Left cardiac atrium (tissue), 4 donors: ENCODE data around the gene LACTB. TPM values are rescaled to one million over a fixed set of nuclear protein-coding genes. Genes with fewer than 3 reads are reported as not detected.

ENCODE experiments used
- ATAC-seq, 2 donors: fragments of 200-7000 bp; cut with Tn5 transposase; one replicate each; pipeline ENCODE4 v1.9.1; 2020; ENCODE audit warnings: mild to moderate bottlenecking in 2 of 2, moderate library complexity in 2 of 2
- DNase-seq: peaks from one replicate; pipeline ENCODE4 v3.0.0-alpha.2; 2020
- intact Hi-C, 2 donors: fragments of 100-400 bp; cut with DNase I; formaldehyde crosslinking; loops; one replicate each; pipeline versions ENCODE4 v1.14.1 to v1.15.1; 2022 to 2023
- total RNA-seq, 2 donors: library from RNA; stranded (reverse); fragmentation: NEBNext Ultra II Directional; extraction: Animal tissue kit (Norgen Biotek cat#: 25700); gene quantifications; one replicate each; pipeline ENCODE4 v1.2.1, GENCODE V29; 2021
- donor health status: DM: no; HTN: yes; CAD: no.
- donor health status: DM: no; HTN: yes; CAD: no; lungs with severe emphysema.
- donor health status: DM: yes; HTN: yes; CAD: no.
- donor health status: Dilated cardiomyopathy.

LACTB gene
- total RNA-seq, 2 donors from 2014 or later: 18.2 to 20.3 TPM

DNA sequence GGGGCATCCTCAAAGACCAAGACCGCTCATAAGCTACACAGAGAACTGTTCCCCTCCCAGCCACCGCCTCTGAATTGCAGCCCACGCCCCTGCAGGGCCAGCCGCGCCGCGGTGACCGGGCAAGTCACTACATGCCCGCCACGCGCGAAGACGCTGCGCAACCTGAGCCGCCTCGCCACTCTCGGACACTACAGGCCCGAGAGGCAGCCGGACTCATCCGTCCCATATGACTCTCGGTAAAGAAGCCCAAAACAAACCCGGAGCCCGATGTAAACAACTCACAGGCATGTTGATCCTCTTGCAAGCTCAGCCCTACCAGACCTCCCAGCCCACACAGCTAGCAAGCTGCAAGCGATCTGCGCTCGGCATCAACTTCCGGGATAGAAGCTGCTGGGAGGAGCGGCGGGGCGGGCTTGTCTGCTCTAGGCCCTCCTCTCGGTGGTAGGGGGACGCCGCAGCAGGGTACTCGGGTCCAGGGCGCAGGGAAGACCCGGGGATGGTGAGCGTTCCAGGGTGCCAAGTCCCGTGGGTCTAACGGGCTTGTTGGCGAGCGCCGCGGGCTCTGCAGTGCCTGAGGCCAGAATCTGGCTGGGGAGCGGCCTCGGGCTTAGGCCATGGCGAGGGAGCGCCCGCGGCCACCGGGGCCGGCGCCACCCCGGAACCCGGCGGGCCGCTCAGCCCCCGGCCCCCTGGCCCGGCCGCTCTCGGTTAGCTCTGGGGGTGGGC lies 35.6 kb downstream of the LACTB start, which contains the start of gene RPS27L:
Gene RPS27L (minus strand): TSS at position 360 of the 726 bp plus-strand sequence. CDS start 72 bp downstream, at position 288.
- DNase-seq (peak; percentile 94), ATAC-seq (peak; percentile 97 to 99)
- intact Hi-C loops: loop anchor here in 1 of 2 donors (5.0 kb wide), 1 partner anchor 120 kb away; the partner anchor contains the start of gene APH1B

DNA sequence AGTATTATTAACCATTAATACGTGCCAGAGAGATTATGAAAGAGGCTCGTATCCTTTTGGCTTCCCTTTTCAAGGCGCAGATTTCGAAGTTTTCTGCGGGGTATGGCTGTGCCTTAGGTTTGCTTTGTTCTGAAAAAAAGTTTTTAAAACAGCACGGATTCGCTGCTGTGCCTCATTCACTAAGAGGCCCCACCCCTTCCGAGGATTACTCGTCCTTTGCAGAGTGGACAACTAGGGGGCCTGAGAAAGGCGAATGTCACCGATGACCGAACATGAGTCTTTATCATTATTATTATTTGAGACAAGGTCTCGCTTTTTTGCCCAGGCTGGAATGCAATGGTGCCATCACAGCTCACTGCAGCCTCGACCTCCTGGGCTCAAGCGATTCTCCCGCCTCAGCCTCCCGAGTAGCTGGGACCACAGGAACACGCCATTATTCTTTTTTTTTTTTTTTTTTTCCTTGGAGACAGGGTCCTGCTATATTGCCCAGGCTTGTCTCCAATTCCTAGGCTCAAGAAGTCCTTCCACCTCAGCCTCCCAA lies 36.3 kb downstream of the LACTB start:
- DNase-seq: peak; percentile 60
- intact Hi-C loops: loop anchor here in 1 of 2 donors (5.0 kb wide), 1 partner anchor 119 kb away; the partner anchor contains the start of gene APH1B
- ATAC-seq: peak; percentile 72 to 78

DNA sequence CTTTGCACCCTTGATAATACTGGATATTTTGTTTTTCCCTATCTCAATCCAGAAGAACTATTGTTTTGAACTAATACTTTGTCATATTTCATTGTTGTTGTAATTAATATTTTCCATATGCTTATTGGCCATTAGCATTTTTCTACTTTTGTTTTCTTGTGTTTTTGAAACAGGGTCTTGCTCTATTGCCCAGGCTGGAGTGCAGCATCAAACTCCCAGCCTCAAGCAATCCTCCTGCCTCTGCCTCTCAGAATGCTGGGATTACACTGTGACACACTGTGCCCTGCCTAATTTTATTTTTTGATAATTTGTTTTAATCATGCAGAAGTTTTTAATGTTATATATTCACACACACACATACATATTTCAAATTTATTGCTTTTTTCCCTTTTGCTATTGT lies 39.0 kb downstream of the LACTB start:
- ATAC-seq (no peak), DNase-seq (no peak)
- intact Hi-C loops: no loop called here

DNA sequence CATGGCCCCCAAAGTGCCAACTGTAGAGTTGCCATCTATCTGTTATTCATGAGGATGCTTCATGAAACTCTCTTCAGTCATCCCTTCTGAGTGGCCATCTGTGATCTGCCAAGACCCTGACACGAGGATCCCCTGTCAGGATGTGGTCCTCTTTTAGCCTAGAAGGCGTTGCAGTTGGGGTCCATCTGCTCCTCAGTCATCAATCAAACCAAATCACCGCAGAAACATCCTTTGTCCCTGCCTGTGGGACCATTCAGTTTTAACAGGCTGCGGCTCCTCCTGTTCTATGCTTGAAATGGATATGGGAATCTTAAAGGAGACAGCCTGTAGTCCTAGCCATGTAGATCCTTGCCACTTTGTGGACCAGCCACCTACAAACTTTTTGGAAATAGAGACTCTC lies 41.6 kb downstream of the LACTB start:
- no peak for ATAC-seq
- intact Hi-C loops: no loop called here
- DNase-seq: no peak

DNA sequence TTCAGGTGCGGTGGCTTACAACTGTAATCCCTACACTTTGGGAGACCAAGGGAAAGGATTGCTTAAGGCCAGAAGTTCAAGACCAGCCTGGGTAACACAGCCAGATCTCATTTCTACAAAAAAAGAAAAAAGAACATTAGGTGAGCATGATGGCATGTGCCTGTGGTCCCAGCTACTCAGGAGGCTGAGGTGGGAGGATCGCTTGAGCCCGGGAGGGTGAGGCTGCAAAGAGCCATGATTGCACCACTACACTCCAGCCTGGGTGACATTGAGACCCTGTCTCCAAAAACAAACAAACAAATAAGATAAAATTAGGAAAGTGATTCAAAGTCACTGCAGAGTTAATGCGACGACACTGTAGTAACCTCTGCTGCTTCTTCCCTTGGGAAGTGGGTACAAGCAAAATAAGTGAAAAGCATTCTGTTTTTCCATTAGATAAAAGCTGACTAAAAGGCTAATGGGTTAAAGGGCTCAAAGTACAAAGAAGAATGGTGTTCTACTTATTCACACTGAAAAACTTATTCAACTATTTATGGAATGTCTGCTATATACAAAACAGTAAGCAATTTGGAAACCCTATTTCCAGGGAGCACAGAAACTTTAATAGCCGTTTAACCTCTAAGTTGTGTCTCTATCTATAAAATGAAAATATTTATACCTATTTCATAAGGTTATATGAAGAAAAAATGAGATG lies 43.7 kb downstream of the LACTB start:
- ATAC-seq (no peak), DNase-seq (no peak)
- intact Hi-C loops: no loop called here

DNA sequence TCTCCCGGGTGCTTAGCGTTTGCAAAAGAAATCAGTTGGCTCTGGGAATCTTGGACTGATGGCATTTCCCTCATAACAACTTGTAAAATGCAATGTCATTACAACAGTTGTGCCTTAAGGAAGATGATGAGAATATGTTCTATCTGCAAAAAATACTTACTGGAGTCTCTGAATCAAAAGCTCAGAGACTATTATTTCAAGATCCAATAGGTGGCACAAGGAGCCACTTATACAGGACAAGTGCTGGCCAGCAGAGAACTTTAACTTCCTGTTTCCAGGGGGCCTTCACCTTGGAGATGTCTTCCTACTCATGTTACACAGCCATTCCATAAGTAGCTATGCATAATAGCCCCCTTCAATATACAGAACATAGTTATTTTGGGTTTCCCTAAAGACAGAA lies 44.6 kb downstream of the LACTB start:
- intact Hi-C loops: no loop called here
- ATAC-seq (no peak), DNase-seq (no peak)

DNA sequence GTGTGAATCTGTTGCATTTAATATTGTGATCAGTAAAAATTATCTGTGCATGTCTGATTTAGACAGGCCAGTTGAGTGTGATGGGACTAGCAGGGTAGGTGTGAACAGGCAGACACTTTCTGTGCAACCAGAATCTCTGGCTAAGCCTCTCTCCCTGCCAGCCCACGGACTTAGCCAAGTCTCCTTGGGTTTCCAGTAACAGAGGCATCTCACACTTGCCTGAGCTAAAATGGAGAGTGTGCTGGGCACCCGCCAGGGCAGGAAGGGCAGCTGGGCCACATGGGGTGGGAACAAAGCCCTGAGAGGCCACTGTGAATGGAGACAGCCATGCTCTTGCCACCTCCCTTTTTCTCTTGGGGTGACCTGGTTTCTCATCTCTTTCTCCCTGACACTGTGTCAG lies 48.1 kb downstream of the LACTB start:
- intact Hi-C loops: no loop called here
- DNase-seq: peak; percentile 38
- ATAC-seq: peak; percentile 47 to 74

DNA sequence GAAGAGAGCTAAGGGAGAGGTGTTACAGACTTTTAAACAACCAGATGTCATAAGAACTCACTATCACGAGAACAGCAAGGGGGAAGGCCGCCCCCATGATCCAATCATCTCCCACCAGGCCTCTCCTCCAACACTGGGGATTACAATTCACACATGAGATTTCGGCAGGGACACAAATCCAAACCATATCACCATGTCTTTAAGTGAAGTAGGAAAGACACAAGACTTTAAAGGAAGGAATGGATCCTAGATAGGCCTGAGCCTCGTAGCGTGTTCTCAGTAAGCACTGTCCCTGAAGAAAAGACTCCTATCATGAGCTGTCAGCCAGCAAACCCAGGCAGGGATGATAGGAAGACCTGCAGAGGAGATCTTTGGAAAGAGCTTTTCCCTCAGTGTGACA lies 50.7 kb downstream of the LACTB start:
- no peak for ATAC-seq
- DNase-seq: no peak
- intact Hi-C loops: no loop called here

DNA sequence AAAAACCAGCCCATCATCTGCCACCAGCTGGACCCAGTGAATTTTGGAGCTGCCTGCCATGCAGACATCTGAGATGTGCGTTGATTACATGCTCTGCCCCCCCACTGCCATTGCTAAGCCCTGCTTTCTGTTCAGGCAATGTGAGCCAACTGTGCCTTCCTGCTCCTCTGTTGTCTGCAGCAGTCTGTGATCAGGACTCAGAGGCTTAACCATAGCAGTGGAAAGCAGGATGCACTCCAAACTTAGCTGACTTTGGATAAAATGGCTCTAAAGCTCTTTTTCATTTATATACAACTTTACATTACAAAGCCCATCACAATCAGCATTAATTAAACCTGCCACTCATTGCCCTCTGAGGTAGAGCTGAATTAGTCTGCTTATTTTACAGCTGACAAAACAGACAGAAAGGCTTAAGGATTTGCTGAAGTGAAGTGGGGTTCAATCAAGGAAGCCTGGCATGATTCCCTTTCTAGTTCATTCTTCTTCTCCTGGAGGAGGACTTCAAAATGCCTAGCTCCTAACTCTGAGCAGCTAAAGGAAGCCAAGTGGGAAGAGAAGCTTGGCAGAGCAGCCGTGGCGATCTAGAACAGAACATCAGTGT lies 51.3 kb downstream of the LACTB start:
- DNase-seq (no peak), ATAC-seq (no peak)
- intact Hi-C loops: no loop called here

DNA sequence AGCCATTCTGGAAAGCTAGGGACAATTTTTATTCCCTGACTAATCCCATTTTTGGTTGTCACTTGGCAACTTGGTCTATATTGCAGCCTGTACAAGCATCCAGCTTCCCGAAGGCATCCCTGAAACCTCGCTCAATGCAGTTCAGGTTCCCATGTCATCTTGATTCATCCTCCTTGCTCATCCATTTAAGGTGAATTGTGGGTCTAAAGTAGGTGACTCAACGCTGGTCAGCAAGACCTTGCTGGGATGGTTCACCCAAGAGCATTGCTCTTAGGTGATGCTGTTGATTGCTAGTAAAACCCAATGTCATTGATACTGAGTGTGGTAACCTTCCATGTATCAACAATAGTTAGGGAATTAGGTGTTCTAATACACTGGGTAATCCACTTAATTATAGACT lies 54.6 kb downstream of the LACTB start:
- ATAC-seq: no peak
- no peak for DNase-seq
- intact Hi-C loops: no loop called here

DNA sequence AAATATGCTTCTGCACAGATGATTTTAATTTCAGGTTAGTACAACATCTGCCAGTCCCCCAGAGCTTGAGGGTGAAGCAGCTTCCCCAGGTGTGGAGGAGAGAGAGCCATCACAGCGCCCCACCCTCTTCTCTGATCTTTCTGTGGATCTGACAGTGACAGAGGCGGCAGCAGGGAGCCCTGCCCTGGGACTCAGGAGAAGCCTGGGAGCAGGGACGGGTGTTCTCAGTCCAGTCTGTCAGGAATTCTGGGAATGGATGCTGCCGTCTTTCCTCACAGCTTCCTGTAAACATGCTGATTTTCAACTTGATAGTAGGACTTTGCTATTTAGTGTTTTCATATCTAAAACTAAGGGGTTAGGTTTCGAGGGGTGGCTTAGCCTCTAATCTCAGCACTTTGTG lies 56.4 kb downstream of the LACTB start:
- ATAC-seq (no peak), DNase-seq (no peak)
- intact Hi-C loops: no loop called here

DNA sequence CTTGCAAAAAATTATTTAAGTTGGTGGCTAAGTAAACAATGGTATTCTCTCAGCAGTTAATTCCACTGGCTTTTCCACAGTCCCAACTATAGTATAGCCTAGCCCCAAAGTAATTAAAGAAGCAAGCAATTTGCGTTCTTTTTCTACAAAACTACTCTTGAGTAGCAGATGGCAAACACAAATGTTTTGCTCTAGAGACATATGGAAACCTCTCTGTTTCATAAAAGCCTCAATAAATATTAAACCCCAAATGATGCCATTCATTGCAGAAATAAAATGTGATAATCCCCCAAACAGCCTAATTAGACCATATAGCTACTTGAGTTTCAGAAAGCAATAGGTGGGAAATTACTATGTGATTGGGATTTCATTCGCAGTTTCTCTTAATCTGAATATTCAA lies 59.1 kb downstream of the LACTB start:
- no peak for DNase-seq
- intact Hi-C loops: no loop called here
- no peak for ATAC-seq

DNA sequence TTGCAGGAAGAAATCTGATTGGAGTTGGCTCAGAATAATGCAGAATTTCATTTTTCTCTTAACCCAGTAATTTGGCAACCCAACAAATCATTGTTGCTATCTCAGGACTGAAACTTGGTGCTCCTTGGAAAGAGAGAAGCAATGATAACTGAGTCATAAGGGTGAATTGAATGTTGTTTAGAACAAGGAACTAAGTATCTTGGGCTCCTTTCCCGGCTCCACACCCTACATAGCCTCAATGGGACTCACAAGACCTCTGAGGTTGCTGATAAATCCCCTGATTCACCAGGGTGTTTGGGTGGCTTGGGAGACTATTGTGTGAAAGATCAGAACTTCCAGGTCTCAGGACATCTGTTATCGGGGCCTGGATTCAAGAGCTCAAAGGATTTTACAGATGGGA lies 60.0 kb downstream of the LACTB start:
- ATAC-seq: no peak
- intact Hi-C loops: no loop called here

DNA sequence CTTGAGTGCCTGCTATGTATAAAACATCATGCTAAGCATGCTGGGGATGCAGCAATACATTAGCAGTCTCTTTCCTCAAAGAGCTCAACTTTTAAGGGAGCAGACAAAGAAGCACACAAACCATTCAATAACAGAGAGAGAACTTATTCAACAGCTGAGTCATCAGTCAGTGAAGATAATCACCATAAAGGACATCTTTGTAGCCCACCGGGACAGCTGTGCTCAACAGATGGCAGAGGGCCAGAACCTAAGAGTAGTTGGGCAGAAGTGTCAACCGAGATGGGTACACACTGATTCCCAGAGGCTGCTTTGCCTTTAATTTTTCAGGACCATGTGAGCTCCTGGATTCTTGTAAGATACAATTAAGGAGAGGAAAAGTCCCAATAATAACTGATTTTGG lies 63.5 kb downstream of the LACTB start:
- ATAC-seq: no peak
- intact Hi-C loops: no loop called here
- no peak for DNase-seq

More for the DNA sequence above, 60.0 kb downstream of the LACTB start:
- DNase-seq: no peak

DNA sequence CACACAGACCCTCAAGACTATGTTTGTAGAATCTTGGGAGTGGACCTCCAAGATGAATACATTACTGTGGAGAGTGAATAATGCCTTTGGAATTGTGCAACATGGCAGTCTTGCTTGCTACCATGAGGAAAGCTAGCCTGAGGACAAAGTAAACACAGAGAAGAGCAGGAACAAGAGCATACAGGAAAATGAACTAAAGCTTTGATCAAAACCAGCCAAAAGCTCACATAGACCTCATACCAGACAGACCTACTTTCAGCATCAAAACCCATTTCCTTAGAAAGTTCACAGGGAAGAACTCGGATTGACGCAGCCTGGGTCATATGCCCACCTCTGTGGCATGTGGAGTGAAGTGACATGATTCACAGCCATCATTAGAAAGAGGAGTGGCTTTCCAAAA lies 64.4 kb downstream of the LACTB start:
- ATAC-seq: no peak
- intact Hi-C loops: no loop called here
- DNase-seq: no peak

DNA sequence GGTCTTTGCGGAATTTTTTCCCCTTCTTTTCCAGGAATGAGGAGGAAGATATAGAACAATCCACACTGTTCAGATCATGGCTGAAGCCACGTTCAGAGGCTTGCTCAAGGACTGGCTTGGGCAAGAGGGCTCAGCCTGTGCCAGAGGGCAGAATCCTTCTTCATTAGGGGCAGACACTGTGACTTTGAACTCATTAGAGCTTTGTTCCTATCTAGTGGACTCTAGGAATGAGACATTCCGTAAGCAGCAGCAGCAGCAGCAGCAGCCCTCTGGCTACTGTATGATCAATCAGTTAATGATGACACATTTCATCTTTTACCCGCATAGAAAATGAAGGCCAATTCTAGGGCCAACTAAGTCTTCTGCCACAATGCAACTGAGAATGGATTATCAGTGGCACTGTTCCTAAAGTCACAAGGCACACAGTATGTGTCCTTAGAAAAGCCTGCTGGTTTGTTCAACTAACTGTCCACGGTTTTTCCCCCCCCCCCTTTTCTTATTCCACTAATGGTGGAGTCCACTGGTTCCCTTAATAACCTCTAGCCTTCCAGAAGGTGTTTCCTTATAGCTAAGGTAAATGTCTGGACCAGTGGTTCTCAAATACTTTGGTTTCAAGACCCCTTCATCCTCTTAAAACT lies 66.0 kb downstream of the LACTB start:
- intact Hi-C loops: no loop called here
- DNase-seq (no peak), ATAC-seq (no peak)

DNA sequence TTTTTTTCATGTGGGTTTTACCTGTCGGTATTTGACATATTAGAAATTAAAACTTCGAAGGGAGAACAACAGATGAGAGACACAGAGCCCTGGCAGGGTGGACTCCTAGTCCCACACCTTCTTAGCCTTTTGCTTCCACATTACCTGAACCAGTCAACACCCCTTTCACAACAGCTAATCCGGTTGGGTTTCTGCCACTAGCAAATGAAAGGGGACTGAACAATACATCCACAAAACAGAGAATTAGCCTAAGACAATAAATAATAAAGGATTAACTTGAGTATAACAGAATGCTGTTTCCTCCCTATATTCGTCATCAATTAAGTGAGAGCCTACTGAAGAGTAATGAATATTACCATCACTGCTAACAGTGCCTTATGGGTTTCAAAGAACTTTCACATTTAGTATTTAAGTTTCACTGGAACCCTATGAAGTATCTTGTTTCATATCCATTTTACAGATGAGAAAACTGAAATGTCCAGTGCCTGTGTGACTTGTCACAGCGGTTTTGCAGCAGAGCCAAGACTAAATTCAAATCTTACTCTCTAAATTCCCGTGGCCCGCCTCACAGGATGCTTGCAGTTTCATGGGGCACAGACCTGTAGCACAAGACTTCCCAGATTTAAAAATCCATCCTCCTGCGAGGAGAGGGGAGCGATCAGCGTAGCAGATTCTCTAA lies 66.7 kb downstream of the LACTB start:
- intact Hi-C loops: no loop called here
- no peak for DNase-seq
- no peak for ATAC-seq

DNA sequence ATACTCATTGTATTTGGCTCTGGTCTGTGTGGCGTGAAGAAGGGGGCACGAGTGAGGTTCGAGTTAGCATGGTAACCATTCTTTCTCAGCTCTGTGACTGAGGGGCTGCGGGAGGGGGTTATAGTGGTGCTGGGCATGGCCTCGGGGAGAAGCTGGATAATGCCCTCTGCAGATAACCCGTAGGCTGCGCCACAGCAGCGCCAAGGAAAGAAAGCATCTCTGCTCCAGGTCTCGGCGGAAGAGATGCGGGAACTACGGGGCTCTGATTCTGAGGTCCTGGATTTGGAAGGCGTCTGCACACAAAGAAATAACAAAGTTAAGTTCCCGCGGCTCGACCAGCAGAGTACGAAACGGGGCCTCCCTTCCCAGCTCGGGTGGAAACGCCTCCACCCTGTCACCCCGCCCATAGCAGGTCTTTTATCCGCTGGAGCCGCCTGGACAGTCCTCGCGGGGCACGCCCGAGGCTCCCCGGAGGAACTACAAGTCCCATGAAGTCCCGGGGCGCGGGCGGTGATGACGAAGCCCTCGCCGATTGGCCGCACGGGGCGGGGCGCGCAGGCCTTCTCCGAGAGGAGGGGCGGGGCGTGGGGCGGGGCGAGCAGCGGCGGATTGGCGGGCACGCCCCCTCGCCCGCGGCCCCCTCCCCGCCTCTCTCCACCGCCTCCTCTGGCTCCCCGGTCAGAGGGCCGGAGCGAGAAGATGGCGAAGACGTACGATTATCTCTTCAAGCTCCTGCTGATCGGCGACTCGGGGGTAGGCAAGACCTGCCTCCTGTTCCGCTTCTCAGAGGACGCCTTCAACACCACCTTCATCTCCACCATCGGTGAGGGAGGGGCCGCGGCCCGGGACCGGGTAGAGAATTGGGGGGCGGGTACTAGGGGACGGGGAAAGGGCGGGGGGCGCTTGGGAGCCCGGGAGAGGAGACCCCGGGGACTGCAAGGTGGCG lies 67.5 kb downstream of the LACTB start, which contains the start of gene RAB8B:
Gene RAB8B (plus strand): TSS at position 681 of the 946 bp plus-strand sequence. CDS start 19 bp downstream, at position 700.
- ATAC-seq (peak; percentile 99 to 100), DNase-seq (peak; percentile 99)
- intact Hi-C loops: no loop called here
